NAMALWA (cell line): ENCODE results near the gene DAB2.
"Not testable (repeated sequence)": the region's sequence is repeated elsewhere in the genome, so short reads cannot be mapped to it uniquely, and the experiment has no call there.

Experiments
- DNase-seq: peaks from one replicate; pipeline ENCODE4 v3.0.0-alpha.2; 2015; ENCODE audit warnings: low spot score

DAB2 gene

GRCh38 chr5:39420482-39421145 lies 4.2 kb downstream of the DAB2 start:
- DNase-seq = no peak

- no peak for DNase-seq
Measured at GRCh38 chr5:39419796-39420195, 5.0 kb downstream of the DAB2 start.

GRCh38 chr5:39417979-39418378 lies 6.8 kb downstream of the DAB2 start:
- no peak for DNase-seq

- DNase-seq = no peak
Measured at GRCh38 chr5:39415201-39415600, 9.6 kb downstream of the DAB2 start.

GRCh38 chr5:39414426-39414825 lies 10.4 kb downstream of the DAB2 start:
- no peak for DNase-seq

GRCh38 chr5:39413771-39414170 lies 11.0 kb downstream of the DAB2 start:
- no peak for DNase-seq

- DNase-seq = no peak
Measured at GRCh38 chr5:39412721-39413394, 11.9 kb downstream of the DAB2 start.

GRCh38 chr5:39411985-39412384 lies 12.8 kb downstream of the DAB2 start:
- DNase-seq = no peak

- no peak for DNase-seq
Measured at GRCh38 chr5:39411061-39411460, 13.7 kb downstream of the DAB2 start.

GRCh38 chr5:39409033-39409432 lies 15.7 kb downstream of the DAB2 start:
- DNase-seq = no peak

GRCh38 chr5:39405083-39405843 lies 19.5 kb downstream of the DAB2 start:
- no peak for DNase-seq

- not testable (repeated sequence) for DNase-seq
Measured at GRCh38 chr5:39403761-39404160, 21.0 kb downstream of the DAB2 start.

GRCh38 chr5:39402140-39402539 lies 22.6 kb downstream of the DAB2 start:
- not testable (repeated sequence) for DNase-seq

- no peak for DNase-seq
Measured at GRCh38 chr5:39400713-39401578, 23.8 kb downstream of the DAB2 start.

GRCh38 chr5:39399135-39400036 lies 25.4 kb downstream of the DAB2 start:
- DNase-seq = no peak

- DNase-seq = no peak
Measured at GRCh38 chr5:39396843-39397242, 27.9 kb downstream of the DAB2 start.

- DNase-seq = no peak
Measured at GRCh38 chr5:39395521-39395920, 29.3 kb downstream of the DAB2 start.

- DNase-seq = no peak
Measured at GRCh38 chr5:39394946-39395345, 29.8 kb downstream of the DAB2 start.

GRCh38 chr5:39390945-39391344 lies 33.8 kb downstream of the DAB2 start:
- no peak for DNase-seq

GRCh38 chr5:39387293-39387692 lies 37.5 kb downstream of the DAB2 start:
- no peak for DNase-seq

- no peak for DNase-seq
Measured at GRCh38 chr5:39384271-39384670, 40.5 kb downstream of the DAB2 start.
